HTERT RPE-1 (cell line): Measurements from ENCODE around the gene TRIM9.

Experiments used
- in situ Hi-C: fragments of 300-500 bp; cut with MboI; formaldehyde crosslinking; loops from 4 replicates; pipeline ENCODE4 v1.14.3; 2020; ENCODE audit warnings: low sequenced_read_pairs

The TRIM9 gene

GRCh38 chr14:50937800-50938199 is 157.1 kb downstream of the TRIM9 start:
- in situ Hi-C loops: no loop called here

GRCh38 chr14:50937325-50937724 is 157.6 kb downstream of the TRIM9 start:
- in situ Hi-C loops: no loop called here

- in situ Hi-C loops: no loop called here
Measured at GRCh38 chr14:50936882-50937281, 158.0 kb downstream of the TRIM9 start.

- in situ Hi-C loops: no loop called here
Measured at GRCh38 chr14:50936016-50936340, 158.9 kb downstream of the TRIM9 start.

GRCh38 chr14:50935126-50936015 is 159.5 kb downstream of the TRIM9 start:
- in situ Hi-C loops: no loop called here

- in situ Hi-C loops: no loop called here
Measured at GRCh38 chr14:50932592-50933495, 162.1 kb downstream of the TRIM9 start.

GRCh38 chr14:50932156-50932555 is 162.7 kb downstream of the TRIM9 start:
- in situ Hi-C loops: no loop called here

GRCh38 chr14:50931559-50931958 is 163.3 kb downstream of the TRIM9 start:
- in situ Hi-C loops: no loop called here

- in situ Hi-C loops: no loop called here
Measured at GRCh38 chr14:50929506-50929905, 165.4 kb downstream of the TRIM9 start.

- in situ Hi-C loops: no loop called here
Measured at GRCh38 chr14:50928002-50928635, 166.8 kb downstream of the TRIM9 start.

GRCh38 chr14:50926851-50927386 is 168.0 kb downstream of the TRIM9 start:
- in situ Hi-C loops: no loop called here
